OCI-M1 (cell line): Measurements from ENCODE around the gene RRAGD.
A peak's percentile ranks its signal among the peaks of the same experiment; 100 is the strongest.

ENCODE experiments used
- DNase-seq: peaks from one replicate; lab custom pipeline; 2025; lab: John Stamatoyannopoulos, UW

RRAGD gene

GRCh38 chr6:89339565-89339964 lies 72.5 kb downstream of the RRAGD start:
- DNase-seq: peak; percentile 69

GRCh38 chr6:89335164-89335563 lies 76.9 kb downstream of the RRAGD start:
- DNase-seq: no peak

- DNase-seq: no peak
Observed at GRCh38 chr6:89330910-89331309, 81.2 kb downstream of the RRAGD start.

- DNase-seq: peak; percentile 46
Observed at GRCh38 chr6:89328976-89329375, 83.1 kb downstream of the RRAGD start.

- no peak for DNase-seq
Observed at GRCh38 chr6:89324304-89324703, 87.8 kb downstream of the RRAGD start.

GRCh38 chr6:89323511-89323971 lies 88.5 kb downstream of the RRAGD start:
- DNase-seq: no peak

- peak; percentile 98 for DNase-seq
Observed at GRCh38 chr6:89321131-89321970, 90.7 kb downstream of the RRAGD start.

GRCh38 chr6:89320012-89320559 lies 92.0 kb downstream of the RRAGD start:
- DNase-seq: no peak

- no peak for DNase-seq
Observed at GRCh38 chr6:89317067-89317466, 95.0 kb downstream of the RRAGD start.

GRCh38 chr6:89315249-89315885 lies 96.7 kb downstream of the RRAGD start, which contains the start of gene GABRR2:
TSS of gene GABRR2 (minus strand) at chr6:89315299. CDS start at chr6:89315165, 134 bp downstream.
- no peak for DNase-seq

GRCh38 chr6:89314692-89315091 lies 97.4 kb downstream of the RRAGD start:
- DNase-seq: no peak
